HG03108 (cell line): ENCODE measurements around the gene GUCA2A.

Experiments used
- ATAC-seq: cut with Tn5 transposase; IDR thresholded peaks from one replicate; pipeline ENCODE4 v1.9.1; 2021; ENCODE audit warnings: moderate library complexity; ENCODE audit not compliant: unreplicated experiment

GUCA2A gene

DNA sequence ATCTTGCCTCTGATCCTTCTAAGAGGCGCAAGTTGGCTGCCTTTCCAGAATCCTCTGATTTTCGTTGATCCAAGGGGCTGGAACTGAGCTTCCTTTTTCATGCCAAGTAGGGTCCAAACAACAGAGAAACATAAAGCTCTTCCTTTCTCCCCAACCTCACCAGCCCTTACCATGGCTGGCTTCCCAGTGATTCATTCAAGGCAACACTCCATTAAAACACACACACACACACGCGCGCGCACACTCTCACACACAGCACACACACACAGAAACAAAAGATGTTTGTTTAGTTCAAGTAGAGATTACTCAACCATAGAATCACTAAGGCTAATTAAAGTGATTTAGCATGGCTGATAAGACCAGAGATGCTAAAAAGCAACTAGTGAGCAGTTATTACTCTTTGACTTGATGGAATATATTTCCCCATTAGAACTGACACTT lies 13.0 kb upstream of the GUCA2A start:
- ATAC-seq = no peak

DNA sequence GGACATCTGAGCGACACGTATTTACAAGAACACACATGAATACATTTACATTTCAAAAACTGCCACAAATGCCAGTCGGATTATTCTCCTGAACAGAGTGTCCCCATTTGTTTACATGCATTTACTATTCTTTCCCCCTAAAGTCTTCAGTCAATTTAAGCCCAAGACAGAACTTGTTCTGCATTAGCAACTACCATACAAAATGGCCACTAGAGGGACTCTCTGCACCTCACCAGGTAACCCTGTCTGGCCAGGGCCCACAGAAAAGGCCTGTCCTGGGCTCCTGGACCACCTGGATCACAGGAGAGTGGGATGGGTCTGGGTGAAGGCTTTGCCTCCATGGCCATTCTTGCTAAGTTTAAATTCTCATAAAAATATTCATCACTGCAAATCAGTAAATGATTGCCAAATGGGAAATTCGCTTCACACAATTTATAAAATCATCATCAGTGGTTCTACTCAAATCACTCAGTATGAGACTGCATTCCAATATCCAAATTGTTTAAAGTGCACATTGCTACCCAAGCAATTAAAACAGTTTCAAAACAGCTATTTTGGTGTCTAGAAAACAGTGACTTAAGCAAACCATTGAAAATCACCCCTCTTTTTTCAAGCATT lies 12.5 kb upstream of the GUCA2A start:
- ATAC-seq = no peak

GRCh38 chr1:42175314-42176054 lies 10.9 kb upstream of the GUCA2A start:
- no peak for ATAC-seq

- no peak for ATAC-seq
Measured at GRCh38 chr1:42173961-42174735, 9.6 kb upstream of the GUCA2A start.

DNA sequence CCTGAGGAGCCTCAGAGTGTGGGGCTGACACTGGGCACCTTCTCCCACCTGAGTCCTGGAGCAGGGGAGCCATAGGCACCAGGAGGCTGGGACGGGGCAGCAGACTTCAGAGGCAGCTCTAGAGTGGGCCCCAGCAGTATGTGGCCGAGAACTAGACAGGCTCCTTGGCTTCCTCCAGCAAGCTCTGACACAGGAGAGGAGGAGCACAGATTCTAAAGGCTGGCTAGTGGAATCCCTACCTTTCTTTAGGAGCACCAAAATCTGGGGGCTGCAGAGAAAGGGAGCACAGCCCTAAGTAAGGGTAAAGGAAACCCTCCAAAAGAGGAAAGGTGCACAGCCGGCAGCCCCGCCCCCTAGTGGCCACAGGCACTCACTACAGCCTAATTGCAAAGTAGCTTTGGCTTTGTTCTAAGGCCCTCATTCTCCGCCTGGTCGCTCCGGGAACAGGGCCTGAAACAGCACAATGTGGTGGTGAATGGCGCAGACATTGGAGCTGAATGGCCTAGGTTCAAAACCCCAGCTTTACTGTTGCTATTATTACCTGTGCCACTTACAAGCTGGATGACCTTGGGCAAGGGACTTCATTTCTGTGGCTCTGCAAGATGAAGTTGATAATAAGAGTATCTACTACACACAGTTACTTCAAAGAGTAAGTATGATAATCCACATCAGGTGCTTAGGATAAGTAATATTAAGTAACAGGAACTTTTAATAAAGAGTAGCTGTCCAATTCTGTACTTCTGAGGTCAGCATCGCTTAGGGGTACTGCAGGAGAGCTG lies 8.8 kb upstream of the GUCA2A start:
- no peak for ATAC-seq

DNA sequence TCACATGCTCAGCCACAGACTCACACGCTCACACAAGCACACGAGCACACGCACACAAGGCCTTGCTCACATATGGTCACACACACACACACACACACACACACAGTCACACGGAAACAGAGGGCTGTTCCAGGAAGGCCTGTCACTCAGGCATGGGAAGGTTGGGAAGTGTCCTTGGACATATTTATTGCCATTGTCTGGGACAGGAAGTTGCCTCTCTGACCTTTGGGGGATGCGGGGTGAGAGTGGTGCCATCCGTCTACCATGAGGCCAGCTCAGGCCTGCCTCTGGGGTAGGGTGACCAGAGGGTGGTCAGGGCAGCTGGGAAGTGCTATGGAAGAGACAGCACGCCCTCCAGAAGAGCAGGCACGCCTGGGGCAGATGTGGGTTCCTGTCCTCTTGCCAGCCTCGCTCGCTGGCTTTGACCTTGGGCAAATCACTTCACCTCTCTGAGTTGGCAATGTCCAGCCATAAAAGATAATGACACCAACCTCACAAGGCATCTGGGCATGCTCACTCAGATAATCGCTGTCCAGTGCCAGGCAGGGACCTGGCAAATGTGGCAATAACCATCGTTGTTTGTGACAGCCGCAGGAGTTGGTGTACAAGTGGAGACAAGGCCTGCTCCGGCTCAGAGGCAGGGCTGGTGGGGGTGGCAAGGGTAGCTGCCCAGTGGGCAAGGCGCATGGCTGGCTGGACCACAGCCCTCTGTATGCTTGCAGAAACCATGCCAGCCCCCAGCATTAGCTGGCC lies 8.0 kb upstream of the GUCA2A start:
- ATAC-seq = no peak

DNA sequence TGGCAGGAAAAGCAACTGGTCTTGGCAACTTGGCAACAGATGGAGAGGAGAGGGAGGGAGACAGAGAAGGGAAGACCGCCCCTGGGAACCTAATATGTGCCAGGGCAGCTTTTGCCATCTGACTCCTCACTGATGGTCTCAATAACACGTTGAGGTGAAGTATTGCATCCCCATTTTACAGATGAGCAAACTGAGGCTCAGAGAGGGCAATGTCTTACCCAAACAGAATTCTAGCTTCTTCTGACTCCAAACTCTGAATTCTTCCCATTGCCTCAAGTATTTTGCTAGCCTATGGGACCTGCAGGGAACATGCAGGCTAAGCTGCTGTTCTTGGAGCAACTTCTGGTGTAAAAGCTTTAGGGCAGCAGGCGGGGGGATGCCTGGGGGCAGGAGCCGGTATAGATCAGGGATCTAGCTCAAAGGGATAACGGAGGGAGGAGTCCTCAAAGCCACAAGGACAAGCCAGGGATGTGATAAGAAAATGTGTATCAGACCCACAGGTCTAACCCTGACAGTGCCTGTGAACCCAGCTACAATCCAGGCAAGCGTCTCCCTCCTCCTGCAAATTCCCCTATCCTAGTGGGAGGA lies 7.2 kb upstream of the GUCA2A start:
- no peak for ATAC-seq

DNA sequence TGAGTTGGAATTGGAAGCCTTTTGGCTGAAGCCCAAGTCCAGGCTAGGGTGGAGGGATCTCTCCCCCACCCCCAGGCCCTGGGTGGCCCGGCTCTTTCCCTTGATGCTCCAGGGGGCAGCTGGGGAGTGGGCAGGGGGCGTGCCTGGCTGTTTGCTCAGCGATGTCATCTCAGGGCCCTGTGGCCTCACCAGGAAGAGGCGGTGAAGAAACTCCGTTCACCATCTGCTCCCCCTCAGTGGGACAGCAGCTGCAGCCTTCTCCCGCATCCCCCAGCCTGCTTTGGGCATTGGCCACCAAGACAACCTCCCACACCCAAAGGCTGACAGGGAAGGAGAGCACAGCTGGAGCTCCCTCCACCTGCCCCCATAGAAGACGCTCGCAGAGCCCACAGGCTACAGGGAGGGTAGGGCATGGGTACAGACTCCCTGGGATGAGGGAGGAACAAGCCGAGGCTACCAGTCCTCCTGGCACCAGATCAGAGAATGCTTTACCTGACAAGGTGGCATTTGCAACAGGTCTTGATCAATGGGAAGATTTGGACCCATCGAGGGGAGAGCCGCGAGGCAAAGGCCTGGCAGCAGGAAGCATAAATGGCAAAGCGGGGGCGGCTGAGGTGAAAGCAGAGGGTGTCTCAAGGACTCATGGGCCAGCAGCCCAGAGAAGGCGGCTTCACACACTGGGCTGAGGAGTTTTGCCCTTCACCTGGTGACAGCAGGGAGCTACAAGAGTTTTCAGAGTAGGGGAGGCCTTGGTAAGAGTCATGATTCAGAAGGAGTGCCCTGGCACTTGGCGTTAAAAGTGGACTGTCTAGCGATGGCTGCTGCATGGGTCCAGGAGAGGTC lies 6.5 kb upstream of the GUCA2A start:
- no peak for ATAC-seq

DNA sequence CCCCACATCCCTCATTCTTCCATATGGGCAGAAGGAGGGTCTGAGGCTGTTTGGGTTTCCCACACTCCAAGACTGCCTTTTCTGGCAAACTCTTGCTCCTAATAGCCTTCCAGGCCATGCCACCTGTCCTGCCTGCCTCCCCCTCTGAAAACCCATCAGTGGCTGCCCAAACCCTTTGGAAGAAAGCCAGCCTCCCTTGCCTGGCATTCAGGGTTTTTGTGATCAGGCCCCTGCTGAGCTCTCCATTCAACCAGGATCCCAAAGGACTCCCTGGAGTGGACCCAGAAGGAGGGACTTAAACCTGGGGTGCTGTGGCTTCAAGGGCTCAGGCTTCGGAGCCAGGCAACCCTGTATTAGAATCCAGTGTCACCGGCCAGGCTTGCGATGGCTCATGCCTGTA lies 4.2 kb upstream of the GUCA2A start:
- ATAC-seq = no peak

DNA sequence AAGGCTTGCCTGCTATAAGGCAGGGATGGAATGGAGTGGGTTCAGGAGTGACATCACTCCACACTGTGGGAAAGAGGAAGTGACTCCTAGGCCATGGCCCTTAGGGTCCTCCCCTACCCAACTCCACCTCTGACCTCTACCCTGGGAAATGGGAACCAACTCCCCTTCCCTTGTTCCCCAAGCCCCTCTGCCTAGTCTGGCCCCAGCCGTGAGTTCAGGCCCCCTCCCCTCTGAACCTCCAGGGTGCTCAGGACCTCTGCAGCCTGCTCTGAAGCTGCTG lies 3.8 kb upstream of the GUCA2A start:
- no peak for ATAC-seq

DNA sequence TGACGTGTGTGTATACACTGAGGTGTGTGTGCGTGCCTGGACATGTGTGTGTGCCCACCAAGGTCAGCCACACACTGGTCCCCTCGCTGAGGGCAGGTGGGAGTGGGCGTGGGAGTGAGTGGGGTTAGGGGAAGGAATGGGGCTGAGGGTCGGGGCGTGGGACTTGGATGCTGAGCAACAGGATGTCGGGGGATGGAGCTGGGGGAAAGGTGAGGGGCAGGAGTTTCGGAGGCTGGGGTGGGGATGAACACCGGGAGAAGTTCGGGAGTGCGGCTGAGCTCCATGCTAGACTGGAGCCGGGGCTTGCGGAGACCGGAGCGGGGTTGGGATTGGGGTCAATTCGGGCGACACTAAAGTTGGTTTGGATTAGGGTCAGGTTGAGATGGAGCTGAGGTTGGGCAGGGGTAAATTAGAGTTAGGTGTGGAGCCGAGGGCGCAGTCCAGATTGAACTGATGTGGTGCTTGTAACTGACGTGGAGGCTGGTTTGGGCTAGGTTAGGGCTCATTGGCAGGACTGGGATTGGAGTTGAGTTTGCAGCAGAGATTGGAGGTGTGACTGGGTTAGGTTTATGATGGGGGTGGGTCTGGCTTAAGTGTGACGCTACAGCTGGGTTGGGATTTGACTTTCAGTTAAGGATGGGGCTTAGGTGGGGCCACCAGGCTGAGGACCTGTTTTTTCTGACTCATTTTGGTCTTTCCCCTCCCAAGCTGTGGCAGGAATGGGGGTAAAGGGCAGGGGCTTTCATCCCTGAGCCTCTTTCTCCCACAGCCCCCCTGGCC lies 3.3 kb upstream of the GUCA2A start:
- ATAC-seq = no peak

DNA sequence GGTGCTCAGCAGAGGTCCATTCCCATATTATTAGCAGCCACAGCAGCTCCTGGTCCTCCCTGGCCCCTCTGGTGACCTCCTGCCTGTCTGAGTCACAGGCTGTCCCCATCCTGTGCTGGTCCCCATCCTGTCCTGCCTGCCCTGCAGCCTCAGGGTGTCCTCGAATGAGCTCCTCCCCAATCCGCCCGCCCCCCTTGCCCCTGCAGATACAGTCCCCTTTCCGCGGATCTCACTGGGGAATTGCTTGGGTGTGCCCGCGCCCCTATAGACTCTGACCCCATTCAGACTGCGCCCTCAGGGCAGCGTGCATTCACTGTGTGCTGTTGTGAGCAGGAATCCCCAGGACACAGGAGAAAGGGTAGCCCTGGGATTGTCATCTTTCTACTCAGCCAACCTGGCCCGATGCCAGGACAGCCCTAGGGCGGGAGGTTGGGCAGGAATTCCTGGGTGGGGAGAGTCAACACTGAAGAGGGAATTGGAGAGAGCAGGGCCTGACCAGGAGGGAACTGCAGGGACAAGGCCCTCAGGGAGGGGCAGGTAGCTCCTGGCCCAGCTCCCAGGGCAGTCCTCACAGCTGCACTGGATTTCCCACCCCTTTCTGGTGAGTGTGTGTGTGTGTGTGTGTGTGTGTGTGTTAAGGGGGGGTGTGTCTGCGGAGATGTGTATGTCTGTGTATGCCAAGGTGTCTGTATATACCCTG lies 1.1 kb upstream of the GUCA2A start:
- no peak for ATAC-seq

GRCh38 chr1:42163536-42164503 lies 725 bp downstream of the GUCA2A start:
- ATAC-seq = no peak

GRCh38 chr1:42163114-42163513 lies 1.4 kb downstream of the GUCA2A start:
- no peak for ATAC-seq

- no peak for ATAC-seq
Measured at GRCh38 chr1:42162181-42162580, 2.4 kb downstream of the GUCA2A start.

- no peak for ATAC-seq
Measured at GRCh38 chr1:42158189-42158588, 6.4 kb downstream of the GUCA2A start.

GRCh38 chr1:42157667-42158066 lies 6.9 kb downstream of the GUCA2A start:
- no peak for ATAC-seq
